ENCODE data around the gene KIAA1958. TPM values are rescaled to one million over a fixed set of nuclear protein-coding genes. Genes with fewer than 3 reads are reported as not detected.
"Not testable (repeated sequence)": the region's sequence is repeated elsewhere in the genome, so short reads cannot be mapped to it uniquely, and the experiment has no call there.

Gene KIAA1958
- total RNA-seq, 1 donor from 2014 or later: 26.9 TPM

GRCh38 chr9:112670991-112671625, 184.5 kb downstream of the KIAA1958 start:
- Mint-ChIP-seq H3K4me1 (no peaks in the 10 kb centered on the region), H3K4me3 (no peak overlapping the region), H3K27ac (no peak overlapping the region), H3K9me3 (peaks cover 5% of the 10 kb centered on the region), H3K36me3 (peaks cover 4% of the 10 kb centered on the region), H3K27me3 (ENCODE audit: low read depth) (no peaks in the 10 kb centered on the region)
- DNase-seq (ENCODE audit: low spot score in 2 of 2, unreplicated experiment in 2 of 2): no peak
- no peak for TF ChIP-seq CTCF (IDR thresholded peaks at IDR 0.05; ENCODE audit: unreplicated experiment)

DNA sequence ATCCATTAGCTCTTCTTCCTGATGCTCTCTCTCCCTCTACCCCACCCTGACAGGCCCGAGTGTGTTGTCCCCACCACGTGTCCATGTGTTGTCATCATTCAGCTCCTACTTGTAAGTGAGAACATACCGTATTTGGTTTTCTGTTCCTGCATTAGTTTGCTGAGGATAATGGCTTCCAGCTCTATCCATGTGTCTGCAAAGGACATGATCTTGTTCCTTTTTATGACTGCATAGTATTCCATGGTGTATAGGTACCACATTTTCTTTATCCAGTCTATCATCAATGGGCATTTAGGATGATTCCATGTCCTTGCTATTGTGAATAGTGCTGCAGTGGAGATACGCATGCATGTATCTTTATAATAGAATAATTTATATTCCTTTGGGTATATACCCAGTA, 186.6 kb downstream of the KIAA1958 start:
- H3K4me1 Mint-ChIP-seq, H3K4me3 Mint-ChIP-seq: not testable (repeated sequence)

GRCh38 chr9:112677040-112677439, 190.4 kb downstream of the KIAA1958 start:
- Mint-ChIP-seq H3K9me3 (peaks cover 15% of the 10 kb centered on the region), H3K36me3 (peaks cover 7% of the 10 kb centered on the region), H3K4me3 (no peak overlapping the region), H3K4me1 (no peaks in the 10 kb centered on the region), H3K27ac (no peak overlapping the region), H3K27me3 (ENCODE audit: low read depth) (no peaks in the 10 kb centered on the region)
- DNase-seq (ENCODE audit: low spot score in 2 of 2, unreplicated experiment in 2 of 2): no peak
- TF ChIP-seq CTCF (IDR thresholded peaks at IDR 0.05; ENCODE audit: unreplicated experiment): no peak

More for the DNA sequence above, 186.6 kb downstream of the KIAA1958 start:
- peaks cover 11% of the 10 kb centered on the region for H3K36me3 Mint-ChIP-seq
- peaks cover 15% of the 10 kb centered on the region for H3K9me3 Mint-ChIP-seq
- H3K27me3 Mint-ChIP-seq (ENCODE audit: low read depth); H3K27ac Mint-ChIP-seq; DNase-seq (ENCODE audit: low spot score in 2 of 2, unreplicated experiment in 2 of 2): not testable (repeated sequence)

DNA sequence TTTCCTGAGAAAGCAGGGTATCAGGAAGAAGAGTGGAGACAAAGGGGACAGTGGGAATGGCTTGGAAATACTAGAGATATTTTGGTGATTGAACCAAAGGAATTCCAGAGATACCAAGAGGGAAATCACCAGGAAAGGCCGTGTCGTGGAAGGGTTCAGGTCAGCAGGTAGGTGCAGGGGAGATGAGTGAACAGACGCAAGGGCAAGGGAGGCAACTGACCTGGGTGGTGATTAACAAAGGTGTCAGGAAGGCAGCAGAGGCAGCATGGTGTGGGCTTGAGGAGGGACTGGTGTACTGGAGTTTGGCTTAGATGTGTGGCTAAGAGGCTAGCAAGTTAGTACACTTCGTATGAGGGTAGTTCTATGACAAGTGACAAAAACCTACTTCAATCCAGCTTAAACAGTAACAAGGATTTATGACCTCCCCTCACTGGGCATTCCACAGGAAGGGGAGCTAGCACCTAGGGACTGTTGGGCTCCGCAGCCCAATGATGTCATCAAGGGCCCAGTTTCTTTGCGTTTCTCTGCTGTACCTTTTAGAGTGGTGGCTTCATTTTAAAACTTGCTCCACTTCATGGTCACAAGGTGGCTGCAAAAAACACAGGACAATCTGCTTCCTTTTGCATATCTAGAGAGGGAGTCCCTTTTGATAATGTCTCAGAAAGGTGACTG, 194.2 kb downstream of the KIAA1958 start:
- Mint-ChIP-seq H3K9me3 (peaks cover 10% of the 10 kb centered on the region), H3K27me3 (ENCODE audit: low read depth) (no peaks in the 10 kb centered on the region), H3K27ac (no peak overlapping the region), H3K36me3 (peaks cover 21% of the 10 kb centered on the region), H3K4me1 (no peaks in the 10 kb centered on the region), H3K4me3 (no peak overlapping the region)
- DNase-seq (ENCODE audit: low spot score in 2 of 2, unreplicated experiment in 2 of 2): no peak
- no peak for TF ChIP-seq CTCF (IDR thresholded peaks at IDR 0.05; ENCODE audit: unreplicated experiment)

DNA sequence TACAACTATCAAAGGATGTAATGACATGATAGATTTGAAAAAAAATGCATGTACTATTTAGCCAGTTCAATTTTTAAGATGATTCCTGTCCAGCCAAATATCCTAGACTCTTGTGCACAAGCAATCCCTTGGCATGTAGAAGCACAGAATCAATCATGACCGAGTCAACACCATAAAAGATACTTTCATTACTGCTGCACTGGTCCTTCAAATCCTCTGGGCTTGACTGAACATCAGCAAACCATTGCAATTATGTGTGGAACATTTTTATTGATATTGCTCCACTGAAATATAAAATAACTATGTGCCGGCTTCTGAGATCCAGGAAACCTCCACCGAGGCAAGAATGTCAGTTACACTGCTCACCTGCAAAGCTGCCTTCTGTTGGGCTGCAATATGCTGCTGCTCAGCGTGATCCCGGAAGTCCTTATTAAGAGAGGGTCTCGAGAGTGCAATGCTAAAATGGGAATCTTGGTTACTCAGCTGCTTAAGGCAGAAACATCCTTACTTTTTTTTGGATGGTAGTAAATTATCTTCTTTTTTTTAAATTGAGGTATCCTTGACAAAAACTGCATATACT, 202.6 kb downstream of the KIAA1958 start:
- Mint-ChIP-seq H3K4me3 (no peak overlapping the region), H3K27ac (no peak overlapping the region), H3K9me3 (no peaks in the 10 kb centered on the region), H3K36me3 (peaks cover 49% of the 10 kb centered on the region), H3K4me1 (no peaks in the 10 kb centered on the region), H3K27me3 (ENCODE audit: low read depth) (no peaks in the 10 kb centered on the region)
- no peak for TF ChIP-seq CTCF (IDR thresholded peaks at IDR 0.05; ENCODE audit: unreplicated experiment)
- DNase-seq (ENCODE audit: low spot score in 2 of 2, unreplicated experiment in 2 of 2): no peak

Data from mesothelial cell of epicardium (in vitro differentiated cells).